ENCODE measurements around the gene ZC3H10.
A peak's percentile ranks its signal among the peaks of the same experiment; 100 is the strongest.

Gene ZC3H10

DNA sequence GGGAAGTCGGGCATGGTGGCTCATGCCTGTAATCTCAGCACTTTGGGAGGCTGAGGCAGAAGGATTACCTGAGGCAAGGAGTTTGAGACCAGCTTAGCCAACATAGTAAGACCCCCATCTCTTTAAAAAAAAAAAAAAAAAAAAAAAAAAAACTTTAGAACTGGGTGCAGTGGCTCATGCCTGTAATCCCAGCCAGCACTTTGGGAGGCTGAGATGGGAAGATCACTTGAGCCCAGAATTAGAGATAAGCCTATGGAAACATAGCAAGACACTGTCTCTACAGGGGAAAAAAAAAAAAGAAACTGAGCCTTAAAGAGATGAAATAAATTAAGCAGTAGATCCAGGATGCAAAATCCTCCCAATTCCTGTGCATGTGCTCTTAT is 15.4 kb upstream of the ZC3H10 start:
- H3K4me1 ChIP-seq = peaks cover 0 to 23% (median 21%) of the 10 kb centered on the region in 4 donors
- no peak for DNase-seq
- no peaks in the 10 kb centered on the region for H3K27me3 ChIP-seq
- no peak overlapping the region for H3K27ac ChIP-seq
- TF ChIP-seq, protein P1, sequence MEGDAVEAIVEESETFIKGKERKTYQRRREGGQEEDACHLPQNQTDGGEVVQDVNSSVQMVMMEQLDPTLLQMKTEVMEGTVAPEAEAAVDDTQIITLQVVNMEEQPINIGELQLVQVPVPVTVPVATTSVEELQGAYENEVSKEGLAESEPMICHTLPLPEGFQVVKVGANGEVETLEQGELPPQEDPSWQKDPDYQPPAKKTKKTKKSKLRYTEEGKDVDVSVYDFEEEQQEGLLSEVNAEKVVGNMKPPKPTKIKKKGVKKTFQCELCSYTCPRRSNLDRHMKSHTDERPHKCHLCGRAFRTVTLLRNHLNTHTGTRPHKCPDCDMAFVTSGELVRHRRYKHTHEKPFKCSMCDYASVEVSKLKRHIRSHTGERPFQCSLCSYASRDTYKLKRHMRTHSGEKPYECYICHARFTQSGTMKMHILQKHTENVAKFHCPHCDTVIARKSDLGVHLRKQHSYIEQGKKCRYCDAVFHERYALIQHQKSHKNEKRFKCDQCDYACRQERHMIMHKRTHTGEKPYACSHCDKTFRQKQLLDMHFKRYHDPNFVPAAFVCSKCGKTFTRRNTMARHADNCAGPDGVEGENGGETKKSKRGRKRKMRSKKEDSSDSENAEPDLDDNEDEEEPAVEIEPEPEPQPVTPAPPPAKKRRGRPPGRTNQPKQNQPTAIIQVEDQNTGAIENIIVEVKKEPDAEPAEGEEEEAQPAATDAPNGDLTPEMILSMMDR (IDR thresholded peaks at IDR 0.05) = no peak
- intact Hi-C loops (cut with DNase I; ENCODE audit: low total_unique reads) = loop anchor here (10.0 kb wide), 1 partner anchor 108 kb away; the partner anchor contains the start of gene SUOX
- no peaks in the 10 kb centered on the region for H3K9me3 ChIP-seq
- H3K36me3 ChIP-seq = peaks cover 9 to 17% (median 11%) of the 10 kb centered on the region in 3 donors
- no peak overlapping the region for H3K4me3 ChIP-seq

DNA sequence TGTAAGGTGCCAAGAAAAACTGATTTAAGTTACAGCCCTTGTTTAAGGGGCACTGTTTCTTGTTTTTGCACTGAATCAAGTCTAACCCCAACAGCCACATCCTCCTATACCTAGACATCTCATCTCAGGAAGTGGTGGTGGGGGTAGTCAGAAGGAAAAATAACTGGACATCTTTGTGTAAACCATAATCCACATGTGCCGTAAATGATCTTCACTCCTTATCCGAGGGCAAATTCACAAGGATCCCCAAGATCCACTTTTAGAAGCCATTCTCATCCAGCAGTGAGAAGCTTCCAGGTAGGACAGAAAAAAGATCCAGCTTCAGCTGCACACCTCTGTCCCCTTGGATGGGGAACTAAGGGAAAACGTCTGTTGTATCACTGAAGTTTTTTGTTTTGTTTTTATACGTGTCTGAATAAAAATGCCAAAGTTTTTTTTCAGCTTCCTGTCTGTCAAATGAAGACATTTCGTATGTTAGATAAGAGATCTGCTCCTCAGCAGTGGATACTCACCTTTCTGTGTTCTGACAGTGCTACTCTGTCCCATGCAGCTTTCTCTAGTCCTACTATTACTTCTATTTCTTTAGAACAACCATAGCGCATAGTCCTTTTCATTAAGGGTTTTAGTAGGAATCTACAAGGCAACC is 14.9 kb upstream of the ZC3H10 start:
- no peaks in the 10 kb centered on the region for H3K9me3 ChIP-seq
- H3K27ac ChIP-seq = peak overlapping the region; percentile 80 to 86
- intact Hi-C loops (cut with DNase I; ENCODE audit: low total_unique reads) = loop anchor here (10.0 kb wide), 1 partner anchor 108 kb away; the partner anchor contains the start of gene SUOX
- no peak for DNase-seq
- peaks cover 0 to 23% (median 21%) of the 10 kb centered on the region in 4 donors for H3K4me1 ChIP-seq
- H3K36me3 ChIP-seq = peaks cover 14 to 22% (median 16%) of the 10 kb centered on the region in 3 donors
- H3K27me3 ChIP-seq = no peaks in the 10 kb centered on the region
- TF ChIP-seq, protein P1 (IDR thresholded peaks at IDR 0.05) = no peak
- peak overlapping the region; percentile 62 to 70 for H3K4me3 ChIP-seq

DNA sequence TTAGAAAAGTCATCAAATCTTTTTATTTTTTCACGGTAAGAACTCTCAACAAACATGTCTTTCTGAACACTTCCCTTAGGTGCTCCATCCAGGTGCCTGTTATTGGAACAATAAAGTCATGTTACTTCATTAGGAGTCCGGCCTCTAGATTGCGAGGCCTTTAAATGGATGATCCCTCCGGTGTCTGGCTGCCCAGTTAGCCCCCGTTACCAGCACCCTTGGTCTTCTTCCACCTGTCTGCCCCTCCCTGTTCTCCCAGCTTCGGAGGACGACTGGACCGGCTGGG is 14.3 kb upstream of the ZC3H10 start:
- no peaks in the 10 kb centered on the region for H3K9me3 ChIP-seq
- TF ChIP-seq, protein P1 (IDR thresholded peaks at IDR 0.05) = no peak
- peaks cover 0 to 23% (median 21%) of the 10 kb centered on the region in 4 donors for H3K4me1 ChIP-seq
- H3K36me3 ChIP-seq = peaks cover 20 to 28% (median 22%) of the 10 kb centered on the region in 3 donors
- intact Hi-C loops (cut with DNase I; ENCODE audit: low total_unique reads) = loop anchor here (10.0 kb wide), 1 partner anchor 109 kb away; the partner anchor contains the start of gene SUOX
- DNase-seq = no peak
- no peaks in the 10 kb centered on the region for H3K27me3 ChIP-seq
- H3K27ac ChIP-seq = peak overlapping the region; percentile 80 to 86
- peak overlapping the region; percentile 62 to 70 for H3K4me3 ChIP-seq

DNA sequence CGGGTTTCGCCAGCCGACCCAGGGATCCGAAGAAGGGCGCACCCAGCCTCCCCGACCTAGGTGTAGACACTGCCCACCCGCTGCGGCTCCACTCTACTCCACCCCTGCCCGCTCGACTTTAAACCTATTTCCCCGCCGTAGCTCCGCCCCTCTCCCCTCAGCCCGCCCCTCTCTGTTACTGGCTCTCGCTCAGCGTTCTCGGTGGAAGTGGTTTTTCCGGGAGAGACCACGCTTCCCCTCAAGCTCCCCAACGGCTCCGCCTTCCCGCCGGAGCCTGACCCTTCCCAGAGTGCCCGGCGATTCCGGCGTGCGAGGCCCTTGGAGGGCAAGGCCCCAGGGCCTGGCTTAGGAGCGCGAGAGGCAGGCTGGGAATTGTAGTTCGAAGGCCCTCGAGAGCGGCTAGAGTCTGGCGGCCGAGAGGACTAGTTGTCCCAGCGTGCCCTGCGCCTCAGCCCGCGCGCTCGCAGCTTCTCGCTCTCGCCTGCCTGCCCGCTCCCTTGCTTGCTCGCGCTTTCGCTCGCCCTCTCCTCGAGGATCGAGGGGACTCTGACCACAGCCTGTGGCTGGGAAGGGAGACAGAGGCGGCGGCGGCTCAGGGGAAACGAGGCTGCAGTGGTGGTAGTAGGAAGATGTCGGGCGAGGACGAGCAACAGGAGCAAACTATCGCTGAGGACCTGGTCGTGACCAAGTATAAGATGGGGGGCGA is 13.8 kb upstream of the ZC3H10 start, which contains the start of gene PA2G4:
PA2G4 (plus strand) TSS at position 451 of the 706 bp plus-strand sequence; CDS start at position 630, 179 bp downstream.
- peak within 1 kb of the TSS; percentile 62 to 70 for H3K4me3 ChIP-seq
- intact Hi-C loops (cut with DNase I; ENCODE audit: low total_unique reads) = loop anchor here (10.0 kb wide), 1 partner anchor 109 kb away; the partner anchor contains the start of gene SUOX
- H3K9me3 ChIP-seq = no peaks in the 10 kb centered on the region
- TF ChIP-seq, protein P1 (IDR thresholded peaks at IDR 0.05) = no peak
- peak within 1 kb of the TSS; percentile 80 to 86 for H3K27ac ChIP-seq
- H3K36me3 ChIP-seq = peaks cover 25 to 30% (median 27%) of the 10 kb centered on the region in 3 donors
- DNase-seq = peak; percentile 97 to 99
- peaks cover 0 to 23% (median 21%) of the 10 kb centered on the region in 4 donors for H3K4me1 ChIP-seq
- no peaks in the 10 kb centered on the region for H3K27me3 ChIP-seq

DNA sequence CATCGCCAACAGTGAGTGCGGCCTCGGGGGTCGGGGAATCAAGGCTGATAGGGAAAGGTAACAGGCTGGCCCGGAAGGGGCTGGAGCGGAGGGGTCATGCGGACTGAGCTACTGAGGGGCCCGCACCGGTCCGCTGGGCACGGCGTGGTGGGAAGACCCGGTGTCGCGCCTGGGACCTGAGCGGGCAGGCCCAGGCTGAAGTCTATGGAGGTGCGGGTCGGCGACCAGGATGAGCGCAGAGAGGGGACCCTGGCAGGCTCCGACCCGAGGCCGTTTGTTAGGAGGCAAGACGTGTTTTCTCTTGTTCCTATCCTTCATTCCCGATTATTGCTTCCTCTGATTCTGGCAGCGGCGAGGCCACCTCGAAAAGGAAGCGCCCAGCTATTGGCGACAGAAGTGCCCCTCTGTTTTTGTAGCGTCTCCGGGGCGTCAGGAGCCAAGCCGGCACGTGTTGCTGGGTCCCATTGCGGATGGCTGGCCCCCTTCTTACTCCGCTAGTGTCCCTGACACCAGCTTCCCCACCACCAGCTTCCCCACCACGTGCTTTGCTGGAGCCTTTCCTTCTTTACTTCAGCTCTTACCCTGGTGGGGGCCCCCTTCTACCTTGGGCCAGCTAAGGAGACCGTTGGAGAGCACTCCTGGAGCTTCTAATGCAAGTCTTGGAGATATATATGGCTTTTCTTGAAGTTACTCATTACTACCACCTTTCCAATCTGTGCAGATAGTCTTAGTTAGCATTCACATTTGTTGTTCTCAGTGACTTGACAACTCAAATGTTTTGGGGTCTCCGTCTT is 13.1 kb upstream of the ZC3H10 start:
- intact Hi-C loops (cut with DNase I; ENCODE audit: low total_unique reads) = loop anchor here (10.0 kb wide), 1 partner anchor 110 kb away; the partner anchor contains the start of gene SUOX
- H3K27ac ChIP-seq = peak overlapping the region; percentile 80 to 86
- DNase-seq = no peak
- H3K4me1 ChIP-seq = peaks cover 0 to 23% (median 21%) of the 10 kb centered on the region in 4 donors
- peaks cover 32 to 36% (median 34%) of the 10 kb centered on the region in 3 donors for H3K36me3 ChIP-seq
- no peaks in the 10 kb centered on the region for H3K27me3 ChIP-seq
- no peaks in the 10 kb centered on the region for H3K9me3 ChIP-seq
- TF ChIP-seq, protein P1 (IDR thresholded peaks at IDR 0.05) = no peak
- peak overlapping the region; percentile 62 to 70 for H3K4me3 ChIP-seq

Measured in tibial artery (tissue), 4 donors.